ENCODE measurements around the gene GSTK1.

DNA sequence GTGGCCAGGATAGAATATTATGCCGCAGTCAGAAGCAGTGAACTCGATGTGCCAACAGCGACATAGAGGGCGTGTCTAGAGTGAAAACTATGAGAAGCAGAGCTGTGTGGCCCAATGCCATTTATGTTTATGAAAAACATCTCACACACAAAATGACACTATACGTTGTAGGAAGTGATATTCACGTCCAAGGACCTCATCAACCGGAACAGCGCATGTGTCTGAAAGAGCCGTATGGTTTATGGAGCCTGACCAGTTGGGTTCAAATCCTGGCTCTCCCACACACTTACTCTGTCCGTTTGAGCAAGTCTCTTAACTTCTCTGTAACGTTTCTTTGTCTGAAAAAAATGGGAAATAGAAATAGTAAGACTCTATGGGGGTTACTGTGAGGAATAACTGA is 20.9 kb upstream of the GSTK1 start:
- TF ChIP-seq, protein P1, sequence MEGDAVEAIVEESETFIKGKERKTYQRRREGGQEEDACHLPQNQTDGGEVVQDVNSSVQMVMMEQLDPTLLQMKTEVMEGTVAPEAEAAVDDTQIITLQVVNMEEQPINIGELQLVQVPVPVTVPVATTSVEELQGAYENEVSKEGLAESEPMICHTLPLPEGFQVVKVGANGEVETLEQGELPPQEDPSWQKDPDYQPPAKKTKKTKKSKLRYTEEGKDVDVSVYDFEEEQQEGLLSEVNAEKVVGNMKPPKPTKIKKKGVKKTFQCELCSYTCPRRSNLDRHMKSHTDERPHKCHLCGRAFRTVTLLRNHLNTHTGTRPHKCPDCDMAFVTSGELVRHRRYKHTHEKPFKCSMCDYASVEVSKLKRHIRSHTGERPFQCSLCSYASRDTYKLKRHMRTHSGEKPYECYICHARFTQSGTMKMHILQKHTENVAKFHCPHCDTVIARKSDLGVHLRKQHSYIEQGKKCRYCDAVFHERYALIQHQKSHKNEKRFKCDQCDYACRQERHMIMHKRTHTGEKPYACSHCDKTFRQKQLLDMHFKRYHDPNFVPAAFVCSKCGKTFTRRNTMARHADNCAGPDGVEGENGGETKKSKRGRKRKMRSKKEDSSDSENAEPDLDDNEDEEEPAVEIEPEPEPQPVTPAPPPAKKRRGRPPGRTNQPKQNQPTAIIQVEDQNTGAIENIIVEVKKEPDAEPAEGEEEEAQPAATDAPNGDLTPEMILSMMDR (IDR thresholded peaks at IDR 0.05) = no peak
- TF ChIP-seq POLR2A (IDR thresholded peaks at IDR 0.05) = no peak
